PC-9 (cell line): ENCODE data around the gene GLRB. TPM values are rescaled to one million over a fixed set of nuclear protein-coding genes. Genes with fewer than 3 reads are reported as not detected.
"Not testable (repeated sequence)": the region's sequence is repeated elsewhere in the genome, so short reads cannot be mapped to it uniquely, and the experiment has no call there.

Experiments used
- BruUV-seq: library from RNA; stranded (reverse); fragments of 400-500 nt; replicated peaks from 2 replicates; lab custom pipeline; 2021; lab: Mats Ljungman, UMichigan
- CTCF ChIA-PET: fragments of 300-600 bp; sonication (Branson Sonifier 250); formaldehyde crosslinking; loops from one replicate; lab custom pipeline; 2022; ENCODE audit warnings: antibody characterized with exemption; lab: Charles Lee
- POLR2A ChIA-PET: fragments of 300-600 bp; sonication (Branson Sonifier 250); formaldehyde crosslinking; loops from one replicate; lab custom pipeline; 2022; ENCODE audit warnings: antibody characterized with exemption; ENCODE audit not compliant: unreplicated experiment; lab: Charles Lee
- DNase-seq, 2 experiments: peaks; one replicate each; pipeline versions ENCODE4 v3.0.0 to v3.0.0-alpha.2; 2015 to 2022; ENCODE audit warnings: mixed read lengths in 1 of 2
- H2AFZ ChIP-seq: fragments of 200-600 bp; sonication (generic); 2 replicates; pipeline ENCODE4 v1.8.1; 2017; ENCODE audit warnings: antibody characterized with exemption
- H3F3A ChIP-seq: fragments of 200-600 bp; sonication (generic); 2 replicates; pipeline ENCODE4 v1.8.1; 2017; ENCODE audit warnings: antibody characterized with exemption, mild to moderate bottlenecking, low read depth; ENCODE audit not compliant: insufficient read depth
- H3K27ac ChIP-seq: fragments of 200-600 bp; sonication (generic); 2 replicates; pipeline ENCODE4 v1.6.1; 2016; ENCODE audit warnings: mixed run types
- H3K27me3 ChIP-seq: fragments of 200-600 bp; sonication (generic); 2 replicates; pipeline ENCODE4 v1.6.1; 2016; ENCODE audit warnings: low read depth, mixed run types; ENCODE audit not compliant: insufficient read depth
- H3K36me3 ChIP-seq: fragments of 200-600 bp; sonication (generic); 2 replicates; pipeline ENCODE4 v1.6.1; 2016; ENCODE audit warnings: low read depth, mixed run types
- H3K4me1 ChIP-seq: fragments of 200-600 bp; sonication (generic); replicated peaks from 2 replicates; pipeline ENCODE4 v1.6.1; 2016; ENCODE audit warnings: mixed run types; ENCODE audit not compliant: insufficient read depth
- H3K4me2 ChIP-seq: fragments of 200-600 bp; sonication (generic); 2 replicates; pipeline ENCODE4 v1.6.1; 2017; ENCODE audit warnings: mixed run types
- H3K4me3 ChIP-seq: fragments of 200-600 bp; sonication (generic); 2 replicates; pipeline ENCODE4 v1.6.1; 2016; ENCODE audit warnings: mixed run types
- H3K79me2 ChIP-seq: fragments of 200-600 bp; sonication (generic); 2 replicates; pipeline ENCODE4 v1.6.1; 2017; ENCODE audit warnings: low read depth, mixed run types
- H3K9me2 ChIP-seq: fragments of 200-600 bp; sonication (generic); 2 replicates; pipeline ENCODE4 v1.8.1; 2017; ENCODE audit warnings: mild to moderate bottlenecking; ENCODE audit not compliant: insufficient read depth
- H3K9me3 ChIP-seq: fragments of 200-600 bp; sonication (generic); 2 replicates; pipeline ENCODE4 v1.8.1; 2016; ENCODE audit warnings: low read depth; ENCODE audit not compliant: insufficient read depth
- H4K20me1 ChIP-seq: fragments of 200-600 bp; sonication (generic); 2 replicates; pipeline ENCODE4 v1.8.1; 2017; ENCODE audit not compliant: insufficient read depth
- EZH2 ChIP-seq: fragments of 200-600 bp; sonication (generic); IDR thresholded peaks from 2 replicates; pipeline ENCODE4 v1.8.0; 2017; ENCODE audit warnings: antibody characterized with exemption, low read depth
- intact Hi-C: fragments of 100-400 bp; cut with micrococcal nuclease; formaldehyde crosslinking; loops from one replicate; pipeline ENCODE4 v1.10.0; 2022; ENCODE audit not compliant: unreplicated experiment
- total RNA-seq: library from RNA; stranded (reverse); gene quantifications from 2 replicates; pipeline ENCODE4 v1.2.3, GENCODE V29; 2021
- TF ChIP-seq, protein P1 (sequence below): fragments of 200-600 bp; sonication (generic); conservative IDR thresholded peaks from 2 replicates; pipeline ENCODE4 v1.6.1; 2017; ENCODE audit warnings: mixed run types, antibody characterized with exemption, mild to moderate bottlenecking, moderate library complexity

GLRB gene
- total RNA-seq, 1 experiment from 2014 or later: 7.0 TPM

- intact Hi-C loops: no loop called here
- no peak overlapping the region for H3K4me3 ChIP-seq
- H3K9me3 ChIP-seq: no peaks in the 10 kb centered on the region
- CTCF ChIA-PET: no interaction called here
- no peak overlapping the region for H3K27ac ChIP-seq
- no peaks in the 10 kb centered on the region for H3K4me1 ChIP-seq
- H3K4me2 ChIP-seq: no peak overlapping the region
- no peaks in the 10 kb centered on the region for H3F3A ChIP-seq
- H3K36me3 ChIP-seq: no peaks in the 10 kb centered on the region
- H3K9me2 ChIP-seq: no peaks in the 10 kb centered on the region
- no peak for TF ChIP-seq EZH2
- TF ChIP-seq, protein P1, sequence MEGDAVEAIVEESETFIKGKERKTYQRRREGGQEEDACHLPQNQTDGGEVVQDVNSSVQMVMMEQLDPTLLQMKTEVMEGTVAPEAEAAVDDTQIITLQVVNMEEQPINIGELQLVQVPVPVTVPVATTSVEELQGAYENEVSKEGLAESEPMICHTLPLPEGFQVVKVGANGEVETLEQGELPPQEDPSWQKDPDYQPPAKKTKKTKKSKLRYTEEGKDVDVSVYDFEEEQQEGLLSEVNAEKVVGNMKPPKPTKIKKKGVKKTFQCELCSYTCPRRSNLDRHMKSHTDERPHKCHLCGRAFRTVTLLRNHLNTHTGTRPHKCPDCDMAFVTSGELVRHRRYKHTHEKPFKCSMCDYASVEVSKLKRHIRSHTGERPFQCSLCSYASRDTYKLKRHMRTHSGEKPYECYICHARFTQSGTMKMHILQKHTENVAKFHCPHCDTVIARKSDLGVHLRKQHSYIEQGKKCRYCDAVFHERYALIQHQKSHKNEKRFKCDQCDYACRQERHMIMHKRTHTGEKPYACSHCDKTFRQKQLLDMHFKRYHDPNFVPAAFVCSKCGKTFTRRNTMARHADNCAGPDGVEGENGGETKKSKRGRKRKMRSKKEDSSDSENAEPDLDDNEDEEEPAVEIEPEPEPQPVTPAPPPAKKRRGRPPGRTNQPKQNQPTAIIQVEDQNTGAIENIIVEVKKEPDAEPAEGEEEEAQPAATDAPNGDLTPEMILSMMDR: no peak
- no peak overlapping the region for H2AFZ ChIP-seq
- BruUV-seq: no TSS peak
- POLR2A ChIA-PET: interaction anchor here (0.6 kb wide), 1 partner anchor 34 kb away, joined by 4 read pairs; no protein-coding TSS in a partner anchor
- H4K20me1 ChIP-seq: no peaks in the 10 kb centered on the region
- DNase-seq: no peak
- H3K27me3 ChIP-seq: no peaks in the 10 kb centered on the region
- no peaks in the 10 kb centered on the region for H3K79me2 ChIP-seq
These were observed 25.4 kb upstream of the GLRB start for GRCh38 chr4:157050561-157050960.

DNA sequence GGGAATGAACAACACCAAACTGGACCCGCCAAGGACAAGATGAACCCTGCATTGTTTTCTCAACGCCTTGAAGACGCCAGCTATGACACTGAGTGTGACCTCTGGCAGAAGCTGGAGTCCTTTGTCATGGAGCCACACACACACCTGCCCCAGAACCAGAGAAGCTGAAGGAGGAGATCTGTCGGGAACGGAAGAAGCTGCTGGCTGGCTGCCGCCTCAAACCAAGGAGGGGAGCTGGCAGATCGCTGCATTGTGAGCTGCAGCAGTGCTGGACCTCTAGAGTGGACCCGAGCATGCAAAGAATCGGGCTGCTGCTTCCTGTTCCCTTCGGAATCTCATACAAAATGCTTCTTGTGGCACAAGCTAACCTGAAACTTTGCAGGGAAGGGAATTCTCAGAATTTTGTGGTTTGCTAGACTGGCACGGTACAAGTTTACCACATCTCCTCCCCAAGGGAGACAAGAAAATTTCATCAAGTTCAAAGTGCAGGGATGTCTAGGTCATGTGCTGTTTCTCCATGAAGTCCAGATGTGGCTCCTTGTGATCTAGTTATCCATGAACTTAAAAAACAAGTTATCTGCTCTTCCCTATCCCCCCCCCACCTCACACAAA lies 23.4 kb upstream of the GLRB start:
- Histone ChIP-seq H3K79me2 (no peaks in the 10 kb centered on the region), H3K4me1 (no peaks in the 10 kb centered on the region), H3K9me2 (no peaks in the 10 kb centered on the region), H4K20me1 (no peaks in the 10 kb centered on the region), H3K36me3 (no peaks in the 10 kb centered on the region), H3K9me3 (no peaks in the 10 kb centered on the region), H3K4me2 (no peak overlapping the region), H3K4me3 (no peak overlapping the region), H3F3A (no peaks in the 10 kb centered on the region), H3K27me3 (no peaks in the 10 kb centered on the region), H3K27ac (no peak overlapping the region), H2AFZ (no peak overlapping the region)
- CTCF ChIA-PET: no interaction called here
- intact Hi-C loops: no loop called here
- TF ChIP-seq, protein P1: no peak
- TF ChIP-seq EZH2: no peak
- BruUV-seq: no TSS peak
- DNase-seq: no peak
- POLR2A ChIA-PET: no interaction called here

- H4K20me1 ChIP-seq: no peaks in the 10 kb centered on the region
- no peaks in the 10 kb centered on the region for H3K36me3 ChIP-seq
- CTCF ChIA-PET: interaction anchor here (0.6 kb wide), 1 partner anchor 12 kb away, joined by 3 read pairs; no protein-coding TSS in a partner anchor
- no peaks in the 10 kb centered on the region for H3K27me3 ChIP-seq
- no peaks in the 10 kb centered on the region for H3K79me2 ChIP-seq
- POLR2A ChIA-PET: interaction anchor here (0.7 kb wide), 1 partner anchor 102 kb away, joined by 12 read pairs; no protein-coding TSS in a partner anchor
- H3K9me2 ChIP-seq: no peaks in the 10 kb centered on the region
- H3K4me1 ChIP-seq: no peaks in the 10 kb centered on the region
- no peak for DNase-seq
- H3F3A ChIP-seq: no peaks in the 10 kb centered on the region
- TF ChIP-seq, protein P1: no peak
- TF ChIP-seq EZH2: no peak
- BruUV-seq: no TSS peak
- no peak overlapping the region for H3K4me3 ChIP-seq
- H3K4me2 ChIP-seq: no peak overlapping the region
- no peak overlapping the region for H2AFZ ChIP-seq
- no peaks in the 10 kb centered on the region for H3K9me3 ChIP-seq
- intact Hi-C loops: no loop called here
- no peak overlapping the region for H3K27ac ChIP-seq
These were observed 18.7 kb upstream of the GLRB start for GRCh38 chr4:157057218-157057617.

DNA sequence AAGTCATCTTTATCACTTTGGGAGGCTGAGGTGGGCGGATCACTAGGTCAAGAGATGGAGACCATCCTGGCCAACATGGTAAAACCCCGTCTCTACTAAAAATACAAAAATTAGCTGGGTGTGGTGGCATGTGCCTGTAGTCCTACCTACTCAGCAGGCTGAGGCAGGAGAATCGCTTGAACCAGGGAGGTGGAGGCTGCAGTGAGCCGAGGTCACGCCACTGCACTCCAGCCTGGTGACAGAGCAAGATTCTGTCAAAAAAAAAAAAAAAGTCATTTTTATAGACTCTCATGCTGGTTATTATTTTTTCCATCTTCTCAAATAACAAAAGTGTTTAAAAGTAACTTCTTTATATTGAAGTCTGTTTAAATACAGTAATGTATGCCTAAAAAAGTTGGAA lies 17.1 kb upstream of the GLRB start:
- H3K9me3 ChIP-seq, H4K20me1 ChIP-seq, BruUV-seq, H3K36me3 ChIP-seq, H3K27ac ChIP-seq, H3K4me2 ChIP-seq, intact Hi-C loops, H2AFZ ChIP-seq, H3K4me1 ChIP-seq, H3K79me2 ChIP-seq, H3K4me3 ChIP-seq, H3F3A ChIP-seq, H3K27me3 ChIP-seq, H3K9me2 ChIP-seq: not testable (repeated sequence)
- POLR2A ChIA-PET: interaction anchor here (0.6 kb wide), 1 partner anchor 56 kb away, joined by 3 read pairs; no protein-coding TSS in a partner anchor
- CTCF ChIA-PET: interaction anchor here (0.6 kb wide), 1 partner anchor 55 kb away, joined by 5 read pairs; no protein-coding TSS in a partner anchor
- DNase-seq: peak in 1 of 2 experiments; percentile 56
